Mucosa of descending colon (tissue), 3 donors: Measurements from ENCODE around the gene ANKRD63. TPM values are rescaled to one million over a fixed set of nuclear protein-coding genes. Genes with fewer than 3 reads are reported as not detected.

Experiments
- ATAC-seq: fragments of 200-7000 bp; cut with Tn5 transposase; one replicate; pipeline ENCODE4 v1.9.1; 2020; ENCODE audit warnings: mild to moderate bottlenecking, moderate library complexity
- DNase-seq, 3 donors: peaks; one replicate each; pipeline ENCODE4 v3.0.0-alpha.2; 2020
- H3K36me3 ChIP-seq: fragments of 200-600 bp; one replicate; pipeline ENCODE4 v1.8.0; 2021; ENCODE audit warnings: low read depth, mild to moderate bottlenecking
- H3K4me1 ChIP-seq: fragments of 200-600 bp; one replicate; pipeline ENCODE4 v1.8.0; 2021; ENCODE audit warnings: low read depth, mild to moderate bottlenecking
- H3K4me3 ChIP-seq: fragments of 200-600 bp; one replicate; pipeline ENCODE4 v1.8.0; 2021; ENCODE audit warnings: mild to moderate bottlenecking
- H3K9me3 ChIP-seq: fragments of 200-600 bp; one replicate; pipeline ENCODE4 v1.8.0; 2021; ENCODE audit warnings: mild to moderate bottlenecking
- CTCF ChIP-seq: fragments of 200-600 bp; IDR thresholded peaks from one replicate; pipeline ENCODE4 v1.8.0; 2022; ENCODE audit warnings: antibody characterized with exemption, mild to moderate bottlenecking
- intact Hi-C, 2 donors: fragments of 100-400 bp; cut with DNase I in 1 of 2; cut with micrococcal nuclease in 1 of 2; formaldehyde crosslinking; loops; one replicate each; pipeline versions ENCODE4 v1.11.0 to v1.11.1; 2022; cut with DNase I, micrococcal nuclease
- total RNA-seq, 3 donors: library from RNA; stranded (reverse); fragmentation: NEBNext Ultra II Directional in 2 of 3; extraction: Animal tissue kit (Norgen Biotek cat#: 25700) in 2 of 3; gene quantifications; one replicate each; pipeline versions ENCODE4 v1.2.1 to v1.2.4, GENCODE V29; 2021 to 2023
- donor health status: DM: no; HTN: no; CAD: no; lungs with moderate emphysema.
- donor health status: DM: no; HTN: no; CAD: no.
- donor health status: DM: no; HTN: yes; CAD: no.

ANKRD63 gene
- total RNA-seq, 3 donors from 2014 or later, result 0.25 TPM; not detected in 2

- DNase-seq (peak in 2 of 3 donors; percentile 64 to 67), ATAC-seq (no peak)
- H3K4me1 ChIP-seq, result peaks cover 16% of the 10 kb centered on the region
- H3K36me3 ChIP-seq, result no peaks in the 10 kb centered on the region
- TF ChIP-seq CTCF, result no peak
- intact Hi-C loops, result no loop called here
- no peaks in the 10 kb centered on the region for H3K9me3 ChIP-seq
- H3K4me3 ChIP-seq, result peak overlapping the region; percentile 72
These were observed 41.4 kb upstream of the ANKRD63 start for GRCh38 chr15:40323953-40324937.

DNA sequence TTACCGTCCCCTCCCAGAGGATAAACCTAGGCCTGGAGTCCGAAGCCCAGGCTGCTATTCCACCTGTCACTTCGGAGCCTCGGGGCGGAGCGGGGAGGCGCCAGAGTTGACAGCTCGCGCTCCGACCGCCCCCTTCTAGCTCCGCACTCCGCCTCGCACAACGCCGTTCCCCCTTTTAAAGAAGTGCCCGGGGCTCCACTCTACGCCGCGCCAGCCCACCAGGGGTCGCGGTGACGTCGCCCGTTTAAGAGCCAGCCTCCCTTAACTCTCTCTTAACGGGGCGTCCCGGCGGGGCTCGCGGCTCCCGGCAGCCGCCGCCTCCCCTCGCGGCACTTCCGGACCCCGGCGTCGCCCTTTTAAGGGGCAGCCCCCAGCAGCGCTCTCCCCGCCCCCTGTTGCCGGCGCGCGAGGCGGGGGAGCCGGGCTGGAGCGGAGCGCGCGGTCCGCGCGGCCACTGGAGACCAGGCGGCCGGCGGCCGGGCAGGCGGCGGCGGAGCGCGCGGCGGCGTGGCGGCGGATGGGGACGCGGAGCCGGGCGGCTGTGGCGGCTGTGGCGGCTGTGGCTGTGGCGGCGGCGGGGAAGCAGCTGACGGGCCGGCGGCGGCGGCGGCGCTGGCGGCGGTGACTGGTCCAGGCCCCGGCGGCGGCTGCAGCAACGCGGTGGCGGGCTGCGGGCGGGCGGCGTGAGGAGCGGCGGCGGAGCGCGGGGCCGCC is 40.5 kb upstream of the ANKRD63 start, which contains the start of gene INAFM2:
INAFM2 (plus strand) TSS at position 454 of the 714 bp plus-strand sequence. CDS start 364 bp downstream, outside the sequence.
- Histone ChIP-seq H3K9me3 (no peaks in the 10 kb centered on the region), H3K4me1 (peaks cover 16% of the 10 kb centered on the region), H3K4me3 (peak within 1 kb of the TSS; percentile 72), H3K36me3 (no peaks in the 10 kb centered on the region)
- peak; percentile 73 for TF ChIP-seq CTCF
- intact Hi-C loops, result no loop called here
- DNase-seq (peak; percentile 91 to 94 (median 94)), ATAC-seq (peak; percentile 94)

GRCh38 chr15:40322531-40323238 is 39.8 kb upstream of the ANKRD63 start:
- intact Hi-C loops, result no loop called here
- no peak for ATAC-seq
- no peak for TF ChIP-seq CTCF
- peak in 1 of 3 donors; percentile 74 for DNase-seq
- no peaks in the 10 kb centered on the region for H3K36me3 ChIP-seq
- H3K4me3 ChIP-seq, result no peak overlapping the region
- no peaks in the 10 kb centered on the region for H3K9me3 ChIP-seq
- H3K4me1 ChIP-seq, result peaks cover 16% of the 10 kb centered on the region

DNA sequence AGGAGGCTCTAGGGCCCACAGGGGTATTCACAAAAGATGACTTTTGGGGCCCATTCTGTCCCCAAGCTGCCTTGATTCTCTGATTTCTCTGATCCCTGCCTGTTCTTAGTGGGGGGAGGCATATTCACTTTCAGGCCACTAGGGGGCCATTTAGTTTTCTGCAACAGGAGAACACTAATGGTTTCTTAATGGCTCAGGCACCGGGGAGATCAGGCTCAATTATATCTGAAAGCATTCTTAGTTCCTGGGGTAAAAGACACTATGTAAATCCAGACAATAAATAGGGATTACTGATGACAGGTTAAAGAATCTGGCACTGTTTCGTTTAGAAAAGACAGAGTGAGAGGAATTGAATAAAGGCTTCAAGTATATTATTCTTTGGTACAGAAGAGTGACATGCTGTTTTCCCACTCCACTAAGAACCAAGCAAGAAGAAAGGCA is 38.1 kb upstream of the ANKRD63 start:
- intact Hi-C loops, result no loop called here
- Histone ChIP-seq H3K9me3 (no peaks in the 10 kb centered on the region), H3K4me1 (peaks cover 16% of the 10 kb centered on the region), H3K36me3 (no peaks in the 10 kb centered on the region), H3K4me3 (no peak overlapping the region)
- ATAC-seq, result peak; percentile 38
- peak; percentile 84 for TF ChIP-seq CTCF
- DNase-seq, result peak in 1 of 3 donors; percentile 80

GRCh38 chr15:40320409-40320808 is 37.5 kb upstream of the ANKRD63 start:
- Histone ChIP-seq H3K4me1 (peaks cover 11% of the 10 kb centered on the region), H3K9me3 (no peaks in the 10 kb centered on the region), H3K36me3 (no peaks in the 10 kb centered on the region), H3K4me3 (no peak overlapping the region)
- intact Hi-C loops, result no loop called here
- ATAC-seq, result no peak
- no peak for DNase-seq
- TF ChIP-seq CTCF, result no peak
